SH-SY5Y (cell line): ENCODE data around the gene CEACAM4.

ENCODE experiments used
- GATA2 ChIP-seq: IDR thresholded peaks from 2 replicates; pipeline ENCODE4 v1.6.1; 2011; ENCODE audit warnings: mild to moderate bottlenecking, low read depth, low read length
- GATA3 ChIP-seq: IDR thresholded peaks from 2 replicates; pipeline ENCODE4 v1.6.1; 2011; ENCODE audit warnings: low read depth, mild to moderate bottlenecking, low read length, moderate library complexity

DNA sequence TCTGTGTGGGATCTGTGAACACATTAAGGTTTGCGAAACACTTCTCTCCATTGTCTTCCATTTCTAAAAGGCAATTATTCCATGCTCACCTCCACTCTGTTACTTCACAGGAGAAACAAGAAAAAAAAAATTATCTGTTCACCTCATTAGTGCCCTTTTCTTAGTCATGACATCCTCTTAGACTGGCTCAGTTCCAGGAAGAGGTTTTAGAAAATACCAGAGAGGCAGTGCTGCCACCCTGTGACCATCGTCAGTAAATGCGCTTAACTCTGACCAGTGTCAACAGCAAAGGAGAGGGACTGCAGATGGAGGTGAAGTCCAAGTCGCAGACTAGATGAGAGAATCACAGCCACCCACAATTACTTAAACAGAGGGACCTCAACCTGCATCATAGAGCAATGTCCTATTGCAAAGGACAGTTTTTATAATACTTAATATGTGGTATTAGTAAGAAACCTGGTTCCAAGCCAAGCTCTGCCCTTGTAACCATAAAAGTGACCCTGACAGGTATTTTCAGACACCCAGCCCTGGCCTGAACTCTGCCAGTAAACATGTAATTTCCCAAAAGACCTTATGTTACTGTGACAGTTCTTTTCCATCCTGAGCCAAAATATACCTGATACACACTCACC, 31.5 kb downstream of the CEACAM4 start:
- TF ChIP-seq GATA2 (no peak), GATA3 (no peak)
